Activated naive CD8-positive, alpha-beta T cell (primary cell): Measurements from ENCODE around the gene FST.

Source experiments
- H3K27ac Mint-ChIP-seq: one replicate; pipeline ENCODE4 v1.8.0; 2021; ENCODE audit warnings: mixed read lengths
- H3K27me3 Mint-ChIP-seq: one replicate; pipeline ENCODE4 v1.8.0; 2021; ENCODE audit warnings: mixed read lengths
- H3K36me3 Mint-ChIP-seq: one replicate; pipeline ENCODE4 v1.8.0; 2021; ENCODE audit warnings: mixed read lengths
- H3K4me1 Mint-ChIP-seq: one replicate; pipeline ENCODE4 v1.8.0; 2021; ENCODE audit warnings: low read depth, mixed read lengths
- H3K4me3 Mint-ChIP-seq: one replicate; pipeline ENCODE4 v1.8.0; 2021; ENCODE audit warnings: mild to moderate bottlenecking, mixed read lengths
- H3K9me3 Mint-ChIP-seq: one replicate; pipeline ENCODE4 v1.8.0; 2021; ENCODE audit warnings: low read depth, mixed read lengths

Gene FST

DNA sequence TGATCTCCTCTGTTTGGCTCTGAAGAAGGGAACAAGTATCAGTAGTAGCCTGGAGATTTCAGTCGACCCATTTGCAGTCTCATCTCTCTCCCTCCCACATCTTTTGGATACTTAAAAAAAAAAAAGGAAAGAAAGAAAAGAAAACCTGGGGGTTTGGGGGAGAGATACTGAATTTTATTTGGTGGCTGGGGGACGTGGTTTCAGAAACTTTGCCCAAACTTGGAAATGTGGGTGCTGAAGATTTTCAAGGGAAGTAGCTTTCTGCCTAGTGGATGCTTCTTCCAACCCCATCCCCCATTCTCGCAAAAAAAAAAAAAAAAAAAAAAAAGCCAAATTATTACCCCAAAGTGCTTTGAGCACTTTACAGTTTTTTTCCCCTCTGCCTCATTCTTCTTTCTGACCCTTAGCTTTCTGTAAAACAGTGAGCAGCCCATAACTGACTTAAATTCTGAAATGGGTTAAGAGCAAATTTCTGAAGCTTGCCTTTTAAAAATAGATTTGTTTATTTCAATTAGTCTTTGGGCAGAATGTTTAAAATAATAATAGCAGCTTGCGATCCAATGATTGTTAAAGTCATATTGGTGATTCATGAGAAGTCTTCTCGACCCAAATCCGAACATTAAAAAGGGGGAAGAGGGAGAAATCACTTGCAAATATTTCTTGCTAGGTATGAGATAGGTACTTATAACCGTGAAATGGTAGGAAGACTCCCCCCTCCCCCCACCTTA, 894 bp downstream of the FST start:
- H3K4me1 Mint-ChIP-seq: peaks cover 31% of the 10 kb centered on the region
- H3K36me3 Mint-ChIP-seq: no peaks in the 10 kb centered on the region
- H3K4me3 Mint-ChIP-seq: peak overlapping the region; percentile 90
- no peak overlapping the region for H3K27ac Mint-ChIP-seq
- H3K27me3 Mint-ChIP-seq: peaks cover 39% of the 10 kb centered on the region
- no peaks in the 10 kb centered on the region for H3K9me3 Mint-ChIP-seq

- H3K36me3 Mint-ChIP-seq: no peaks in the 10 kb centered on the region
- peak overlapping the region; percentile 90 for H3K4me3 Mint-ChIP-seq
- no peak overlapping the region for H3K27ac Mint-ChIP-seq
- H3K9me3 Mint-ChIP-seq: no peaks in the 10 kb centered on the region
- H3K4me1 Mint-ChIP-seq: peaks cover 31% of the 10 kb centered on the region
- peaks cover 38% of the 10 kb centered on the region for H3K27me3 Mint-ChIP-seq
These were observed 1.7 kb downstream of the FST start for GRCh38 chr5:53481887-53482716.

- Mint-ChIP-seq H3K9me3 (no peaks in the 10 kb centered on the region), H3K27me3 (peaks cover 33% of the 10 kb centered on the region), H3K4me3 (peak overlapping the region; percentile 90), H3K4me1 (peaks cover 31% of the 10 kb centered on the region), H3K36me3 (no peaks in the 10 kb centered on the region), H3K27ac (no peak overlapping the region)
These were observed 2.5 kb downstream of the FST start for GRCh38 chr5:53482717-53483638.

- Mint-ChIP-seq H3K36me3 (no peaks in the 10 kb centered on the region), H3K27ac (no peak overlapping the region), H3K27me3 (peaks cover 31% of the 10 kb centered on the region), H3K9me3 (no peaks in the 10 kb centered on the region), H3K4me3 (no peak overlapping the region), H3K4me1 (peaks cover 6% of the 10 kb centered on the region)
These were observed 7.0 kb downstream of the FST start for GRCh38 chr5:53487436-53487835.

DNA sequence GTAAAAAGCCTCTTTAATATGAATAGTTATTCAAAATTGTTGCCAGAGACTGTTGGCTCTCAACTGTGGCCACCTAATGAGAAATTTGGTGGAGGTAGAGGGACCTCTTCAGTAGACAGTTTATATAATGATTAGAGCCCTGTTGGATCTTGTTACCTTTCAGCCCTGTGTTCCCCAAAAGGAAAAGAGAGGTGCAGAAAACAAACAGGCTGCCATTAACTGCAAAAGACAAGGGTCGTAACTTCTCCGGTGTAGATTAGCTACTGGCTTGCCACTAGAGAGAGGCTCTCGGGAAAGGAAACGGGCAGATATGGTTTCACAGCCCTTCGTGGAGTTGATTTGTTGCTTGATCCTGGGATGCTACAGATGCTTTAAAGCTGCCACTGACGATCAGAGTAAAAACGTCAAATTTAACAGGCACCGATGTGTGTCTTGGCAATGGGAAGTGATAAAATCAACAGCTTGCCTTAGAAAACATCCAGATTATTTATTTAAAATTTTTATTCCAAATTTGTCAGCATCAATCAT, 7.8 kb downstream of the FST start:
- Mint-ChIP-seq H3K36me3 (no peaks in the 10 kb centered on the region), H3K27me3 (peaks cover 28% of the 10 kb centered on the region), H3K4me3 (no peak overlapping the region), H3K4me1 (peaks cover 2% of the 10 kb centered on the region), H3K9me3 (no peaks in the 10 kb centered on the region), H3K27ac (no peak overlapping the region)

GRCh38 chr5:53490747-53491146, 10.3 kb downstream of the FST start:
- no peak overlapping the region for H3K27ac Mint-ChIP-seq
- H3K36me3 Mint-ChIP-seq: no peaks in the 10 kb centered on the region
- peaks cover 4% of the 10 kb centered on the region for H3K9me3 Mint-ChIP-seq
- H3K4me1 Mint-ChIP-seq: no peaks in the 10 kb centered on the region
- H3K27me3 Mint-ChIP-seq: peaks cover 22% of the 10 kb centered on the region
- H3K4me3 Mint-ChIP-seq: no peak overlapping the region

DNA sequence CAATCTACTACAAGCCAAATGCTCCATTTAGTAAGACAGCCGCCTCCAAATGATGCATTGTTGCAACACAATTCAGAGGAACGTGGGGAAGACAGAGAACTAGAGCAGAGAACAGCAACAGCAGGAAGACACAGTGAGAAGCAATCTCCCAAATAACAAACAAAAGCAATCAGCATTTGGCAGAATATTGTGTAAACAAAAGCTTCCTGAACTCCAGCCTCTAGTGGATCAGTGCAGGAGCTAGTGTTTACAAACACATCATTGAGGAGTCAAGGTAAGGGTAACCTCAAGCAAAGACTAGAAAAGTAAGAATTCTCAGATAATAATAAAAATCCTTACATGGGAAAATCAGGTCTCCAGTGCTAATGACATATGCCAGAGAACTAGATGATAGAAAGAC, 20.6 kb downstream of the FST start:
- Mint-ChIP-seq H3K27me3 (peaks cover 16% of the 10 kb centered on the region), H3K4me1 (no peaks in the 10 kb centered on the region), H3K4me3 (no peak overlapping the region), H3K36me3 (no peaks in the 10 kb centered on the region), H3K9me3 (no peaks in the 10 kb centered on the region), H3K27ac (no peak overlapping the region)

GRCh38 chr5:53503562-53504218, 23.3 kb downstream of the FST start:
- H3K4me3 Mint-ChIP-seq: no peak overlapping the region
- peaks cover under 1% of the 10 kb centered on the region for H3K9me3 Mint-ChIP-seq
- H3K27ac Mint-ChIP-seq: no peak overlapping the region
- H3K4me1 Mint-ChIP-seq: no peaks in the 10 kb centered on the region
- no peaks in the 10 kb centered on the region for H3K36me3 Mint-ChIP-seq
- peaks cover 15% of the 10 kb centered on the region for H3K27me3 Mint-ChIP-seq

GRCh38 chr5:53507013-53507412, 26.6 kb downstream of the FST start:
- Mint-ChIP-seq H3K27ac (no peak overlapping the region), H3K4me1 (no peaks in the 10 kb centered on the region), H3K36me3 (no peaks in the 10 kb centered on the region), H3K9me3 (peaks cover 23% of the 10 kb centered on the region), H3K4me3 (no peak overlapping the region), H3K27me3 (peaks cover 13% of the 10 kb centered on the region)

- H3K36me3 Mint-ChIP-seq: no peaks in the 10 kb centered on the region
- H3K27me3 Mint-ChIP-seq: peaks cover 7% of the 10 kb centered on the region
- H3K9me3 Mint-ChIP-seq: peaks cover 23% of the 10 kb centered on the region
- no peak overlapping the region for H3K27ac Mint-ChIP-seq
- H3K4me3 Mint-ChIP-seq: no peak overlapping the region
- no peaks in the 10 kb centered on the region for H3K4me1 Mint-ChIP-seq
These were observed 27.7 kb downstream of the FST start for GRCh38 chr5:53508125-53508524.

GRCh38 chr5:53512539-53512938, 32.1 kb downstream of the FST start:
- no peak overlapping the region for H3K27ac Mint-ChIP-seq
- H3K4me1 Mint-ChIP-seq: no peaks in the 10 kb centered on the region
- H3K27me3 Mint-ChIP-seq: peaks cover 2% of the 10 kb centered on the region
- H3K9me3 Mint-ChIP-seq: peaks cover 23% of the 10 kb centered on the region
- no peak overlapping the region for H3K4me3 Mint-ChIP-seq
- no peaks in the 10 kb centered on the region for H3K36me3 Mint-ChIP-seq

DNA sequence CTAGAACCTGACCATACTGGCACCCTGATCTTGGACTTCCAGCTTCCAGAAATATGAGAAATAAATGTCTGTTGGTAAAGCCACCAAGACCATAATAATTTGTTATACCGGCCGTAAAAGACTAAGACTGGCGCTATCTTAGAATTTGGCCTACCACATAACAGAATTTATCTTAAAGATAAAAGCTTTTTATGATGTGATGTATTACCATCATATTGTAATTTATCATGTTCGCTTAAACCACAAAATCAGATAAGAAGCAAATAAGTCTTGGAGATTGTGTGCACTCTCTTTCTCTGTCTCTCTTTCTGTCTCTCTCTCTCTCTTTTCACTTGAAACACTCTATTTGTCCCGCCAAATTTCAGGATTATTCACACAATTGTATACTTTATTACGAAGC, 35.6 kb downstream of the FST start:
- no peaks in the 10 kb centered on the region for H3K4me1 Mint-ChIP-seq
- H3K27me3 Mint-ChIP-seq: peaks cover 4% of the 10 kb centered on the region
- H3K4me3 Mint-ChIP-seq: no peak overlapping the region
- no peaks in the 10 kb centered on the region for H3K36me3 Mint-ChIP-seq
- no peak overlapping the region for H3K27ac Mint-ChIP-seq
- H3K9me3 Mint-ChIP-seq: peaks cover 8% of the 10 kb centered on the region

- Mint-ChIP-seq H3K36me3 (no peaks in the 10 kb centered on the region), H3K27me3 (peaks cover 4% of the 10 kb centered on the region), H3K4me3 (no peak overlapping the region), H3K9me3 (peaks cover 12% of the 10 kb centered on the region), H3K27ac (no peak overlapping the region), H3K4me1 (no peaks in the 10 kb centered on the region)
These were observed 40.4 kb downstream of the FST start for GRCh38 chr5:53520813-53521212.
